Measurements from ENCODE around the gene GULP1. TPM values are rescaled to one million over a fixed set of nuclear protein-coding genes. Genes with fewer than 3 reads are reported as not detected.

The GULP1 gene
- total and polyA plus RNA-seq, 2 of the 13 experiments (the other 11 are each of a cell fraction or from before 2014, with no cell fraction given): 0.15 TPM; not detected in 1

DNA sequence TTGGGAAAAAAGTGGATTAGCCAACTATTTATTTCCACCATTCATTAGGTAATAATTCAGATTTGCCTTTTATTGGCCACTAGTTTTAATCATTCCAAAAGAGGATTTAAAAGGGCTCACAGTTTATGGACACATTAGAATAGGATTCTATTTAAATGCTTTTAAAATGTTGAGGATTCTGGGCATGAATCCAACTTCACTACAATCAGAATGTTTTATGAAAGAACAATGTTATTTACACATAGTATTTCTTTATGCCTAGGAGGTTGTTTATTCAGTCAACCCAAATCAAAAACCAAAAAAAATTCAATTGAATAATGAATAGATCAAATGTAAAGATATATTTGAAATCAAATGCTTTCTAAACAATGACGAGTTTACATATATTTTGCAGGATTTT is 232.2 kb downstream of the GULP1 start:
- 20% methylated on average over 1 of the region's 1 CpG for WGBS (ENCODE audit: low lambda C conversion rate)
- Histone ChIP-seq H3K79me2 (ENCODE audit: insufficient read depth, low read length) (no peaks in the 10 kb centered on the region), H3K4me1 (ENCODE audit: insufficient read depth, low read length) (no peaks in the 10 kb centered on the region), H2AFZ (ENCODE audit: low read length) (no peak overlapping the region), H3K9ac (ENCODE audit: insufficient read depth, low read depth, low read length) (no peak overlapping the region), H3K4me2 (ENCODE audit: low read depth, low read length) (no peak overlapping the region), H3K27me3 (ENCODE audit: control insufficient read depth in 1 of 2, insufficient read depth in 2 of 2, low read length in 2 of 2) (no peaks in the 10 kb centered on the region), H3K27ac (ENCODE audit: extremely low read length, insufficient read depth, low read length) (no peak overlapping the region), H3K36me3 (replicated peaks in 1 of 2; ENCODE audit: control insufficient read depth in 1 of 2, insufficient read depth in 2 of 2, low read length in 2 of 2) (no peaks in the 10 kb centered on the region), H3K4me3 (replicated peaks in 1 of 3; ENCODE audit: insufficient read depth in 1 of 3, low read depth in 2 of 3, low read length in 3 of 3) (no peak overlapping the region), H3K9me3 (ENCODE audit: low read length) (no peaks in the 10 kb centered on the region), H4K20me1 (ENCODE audit: insufficient read depth, low read length) (no peaks in the 10 kb centered on the region)
- FAIRE-seq: no peak
- POLR2A ChIA-PET: no interaction called here
- ATAC-seq: no peak
- in situ Hi-C loops (cut with HindIII; ENCODE audit: extremely low pct_ligation_motif_present, low pct_unique_long_range_greater_than_20kb): loop anchor here (5.0 to 25.0 kb wide), 4 partner anchors 453 to 937 kb away; no protein-coding TSS in a partner anchor
- CTCF ChIA-PET (ENCODE audit: low intra/inter-chr PET ratio, low total read pairs): interaction anchor here (1.5 to 3.0 kb wide), 5 partner anchors 453 to 889 kb away, joined by 4 to 29 read pairs (median 8); no protein-coding TSS in a partner anchor
- no TSS peak for BruUV-seq (replicated peaks)
- no peak for DNase-seq (ENCODE audit: low spot score)
- intact Hi-C loops (cut with micrococcal nuclease; ENCODE audit: unreplicated experiment): loop anchor here (1.0 kb wide), 6 partner anchors 454 to 888 kb away; no protein-coding TSS in a partner anchor
- TF ChIP-seq, protein P1, sequence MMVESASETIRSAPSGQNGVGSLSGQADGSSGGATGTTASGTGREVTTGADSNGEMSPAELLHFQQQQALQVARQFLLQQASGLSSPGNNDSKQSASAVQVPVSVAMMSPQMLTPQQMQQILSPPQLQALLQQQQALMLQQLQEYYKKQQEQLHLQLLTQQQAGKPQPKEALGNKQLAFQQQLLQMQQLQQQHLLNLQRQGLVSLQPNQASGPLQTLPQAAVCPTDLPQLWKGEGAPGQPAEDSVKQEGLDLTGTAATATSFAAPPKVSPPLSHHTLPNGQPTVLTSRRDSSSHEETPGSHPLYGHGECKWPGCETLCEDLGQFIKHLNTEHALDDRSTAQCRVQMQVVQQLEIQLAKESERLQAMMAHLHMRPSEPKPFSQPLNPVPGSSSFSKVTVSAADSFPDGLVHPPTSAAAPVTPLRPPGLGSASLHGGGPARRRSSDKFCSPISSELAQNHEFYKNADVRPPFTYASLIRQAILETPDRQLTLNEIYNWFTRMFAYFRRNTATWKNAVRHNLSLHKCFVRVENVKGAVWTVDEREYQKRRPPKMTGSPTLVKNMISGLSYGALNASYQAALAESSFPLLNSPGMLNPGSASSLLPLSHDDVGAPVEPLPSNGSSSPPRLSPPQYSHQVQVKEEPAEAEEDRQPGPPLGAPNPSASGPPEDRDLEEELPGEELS (CRISPR knock-in tag; IDR thresholded peaks at IDR 0.05): no peak
- TF ChIP-seq HMG20B (CRISPR knock-in tag; conservative IDR thresholded peaks at IDR 0.05) (no peak), ZNF550 (CRISPR knock-in tag; IDR thresholded peaks at IDR 0.05; ENCODE audit: borderline replicate concordance) (no peak), IKZF4 (CRISPR knock-in tag; IDR thresholded peaks at IDR 0.05; ENCODE audit: borderline replicate concordance, low read depth, not compliant biosample characterization) (no peak), TP53 (CRISPR knock-in tag; conservative IDR thresholded peaks at IDR 0.05) (no peak), ZNF333 (CRISPR knock-in tag; IDR thresholded peaks at IDR 0.05; ENCODE audit: borderline replicate concordance) (no peak), BCL6 (CRISPR knock-in tag; IDR thresholded peaks at IDR 0.05) (no peak), ERF (CRISPR knock-in tag; IDR thresholded peaks at IDR 0.05) (no peak), AGO1 (IDR thresholded peaks at IDR 0.05; ENCODE audit: low read depth, low read length, poor library complexity, severe bottlenecking) (no peak), ZNF781 (CRISPR knock-in tag; IDR thresholded peaks at IDR 0.05; ENCODE audit: borderline replicate concordance, not compliant biosample characterization) (no peak), CHD2 (IDR thresholded peaks at IDR 0.05; ENCODE audit: low read depth, low read length) (no peak), IRF9 (CRISPR knock-in tag; IDR thresholded peaks at IDR 0.05; ENCODE audit: borderline replicate concordance) (no peak), SSRP1 (CRISPR knock-in tag; IDR thresholded peaks at IDR 0.05) (no peak)
- TF ChIP-seq, protein P2, sequence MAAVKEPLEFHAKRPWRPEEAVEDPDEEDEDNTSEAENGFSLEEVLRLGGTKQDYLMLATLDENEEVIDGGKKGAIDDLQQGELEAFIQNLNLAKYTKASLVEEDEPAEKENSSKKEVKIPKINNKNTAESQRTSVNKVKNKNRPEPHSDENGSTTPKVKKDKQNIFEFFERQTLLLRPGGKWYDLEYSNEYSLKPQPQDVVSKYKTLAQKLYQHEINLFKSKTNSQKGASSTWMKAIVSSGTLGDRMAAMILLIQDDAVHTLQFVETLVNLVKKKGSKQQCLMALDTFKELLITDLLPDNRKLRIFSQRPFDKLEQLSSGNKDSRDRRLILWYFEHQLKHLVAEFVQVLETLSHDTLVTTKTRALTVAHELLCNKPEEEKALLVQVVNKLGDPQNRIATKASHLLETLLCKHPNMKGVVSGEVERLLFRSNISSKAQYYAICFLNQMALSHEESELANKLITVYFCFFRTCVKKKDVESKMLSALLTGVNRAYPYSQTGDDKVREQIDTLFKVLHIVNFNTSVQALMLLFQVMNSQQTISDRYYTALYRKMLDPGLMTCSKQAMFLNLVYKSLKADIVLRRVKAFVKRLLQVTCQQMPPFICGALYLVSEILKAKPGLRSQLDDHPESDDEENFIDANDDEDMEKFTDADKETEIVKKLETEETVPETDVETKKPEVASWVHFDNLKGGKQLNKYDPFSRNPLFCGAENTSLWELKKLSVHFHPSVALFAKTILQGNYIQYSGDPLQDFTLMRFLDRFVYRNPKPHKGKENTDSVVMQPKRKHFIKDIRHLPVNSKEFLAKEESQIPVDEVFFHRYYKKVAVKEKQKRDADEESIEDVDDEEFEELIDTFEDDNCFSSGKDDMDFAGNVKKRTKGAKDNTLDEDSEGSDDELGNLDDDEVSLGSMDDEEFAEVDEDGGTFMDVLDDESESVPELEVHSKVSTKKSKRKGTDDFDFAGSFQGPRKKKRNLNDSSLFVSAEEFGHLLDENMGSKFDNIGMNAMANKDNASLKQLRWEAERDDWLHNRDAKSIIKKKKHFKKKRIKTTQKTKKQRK (IDR thresholded peaks at IDR 0.05; ENCODE audit: low read length): no peak
- TF ChIP-seq, protein P3, sequence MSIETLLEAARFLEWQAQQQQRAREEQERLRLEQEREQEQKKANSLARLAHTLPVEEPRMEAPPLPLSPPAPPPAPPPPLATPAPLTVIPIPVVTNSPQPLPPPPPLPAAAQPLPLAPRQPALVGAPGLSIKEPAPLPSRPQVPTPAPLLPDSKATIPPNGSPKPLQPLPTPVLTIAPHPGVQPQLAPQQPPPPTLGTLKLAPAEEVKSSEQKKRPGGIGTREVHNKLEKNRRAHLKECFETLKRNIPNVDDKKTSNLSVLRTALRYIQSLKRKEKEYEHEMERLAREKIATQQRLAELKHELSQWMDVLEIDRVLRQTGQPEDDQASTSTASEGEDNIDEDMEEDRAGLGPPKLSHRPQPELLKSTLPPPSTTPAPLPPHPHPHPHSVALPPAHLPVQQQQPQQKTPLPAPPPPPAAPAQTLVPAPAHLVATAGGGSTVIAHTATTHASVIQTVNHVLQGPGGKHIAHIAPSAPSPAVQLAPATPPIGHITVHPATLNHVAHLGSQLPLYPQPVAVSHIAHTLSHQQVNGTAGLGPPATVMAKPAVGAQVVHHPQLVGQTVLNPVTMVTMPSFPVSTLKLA (IDR thresholded peaks at IDR 0.05): no peak
- TF ChIP-seq, protein P4, sequence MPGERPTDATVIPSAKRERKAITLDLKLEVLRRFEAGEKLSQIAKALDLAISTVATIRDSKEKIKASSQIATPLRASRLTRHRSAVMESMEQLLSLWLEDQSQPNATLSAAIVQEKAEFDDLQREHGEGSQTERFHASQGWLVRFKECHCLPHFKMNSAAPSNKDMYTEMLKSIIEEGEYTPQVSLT (CRISPR knock-in tag; IDR thresholded peaks at IDR 0.05; ENCODE audit: borderline replicate concordance, low read depth): no peak

Data from HepG2 (cell line).